H1 (cell line): ENCODE measurements around the gene SGSM1. TPM values are rescaled to one million over a fixed set of nuclear protein-coding genes. Genes with fewer than 3 reads are reported as not detected.

ENCODE experiments used
- CTCF ChIA-PET: fragments of 300-600 bp; sonication (Branson Sonifier 250); formaldehyde crosslinking; loops from one replicate; lab custom pipeline; 2021; ENCODE audit not compliant: partially characterized antibody; lab: Charles Lee
- POLR2A ChIA-PET: fragments of 300-600 bp; sonication (Branson Sonifier 250); formaldehyde crosslinking; loops from one replicate; lab custom pipeline; 2021; ENCODE audit warnings: inconsistent platforms; ENCODE audit not compliant: partially characterized antibody; lab: Charles Lee
- DNase-seq, 2 experiments: peaks; one replicate each; pipeline versions ENCODE4 v3.0.0 to v3.0.0-alpha.2; 2010 to 2022; ENCODE audit warnings: low spot score in 2 of 2, low read depth in 1 of 2, mixed read lengths in 1 of 2
- FAIRE-seq: peaks from 2 replicates; lab custom pipeline; 2011; peaks lifted over from hg19 to GRCh38; lab: Jason Lieb, UNC
- H2AFZ ChIP-seq: 2 replicates; pipeline ENCODE4 v1.8.1; 2012; ENCODE audit warnings: low read length, inconsistent platforms
- H2AK5ac ChIP-seq: 2 replicates; pipeline ENCODE4 v1.6.1; 2013; ENCODE audit warnings: low read depth, low read length
- H2BK120ac ChIP-seq: replicated peaks from 2 replicates; pipeline ENCODE3; 2013; ENCODE audit warnings: low read depth, low read length, inconsistent platforms
- H2BK12ac ChIP-seq: 2 replicates; pipeline ENCODE4 v1.6.1; 2013; ENCODE audit warnings: low read depth, low read length
- H2BK15ac ChIP-seq: 2 replicates; pipeline ENCODE4 v1.6.1; 2013; ENCODE audit warnings: low read length
- H2BK20ac ChIP-seq: 2 replicates; pipeline ENCODE4 v1.6.1; 2013; ENCODE audit warnings: low read length
- H2BK5ac ChIP-seq: 2 replicates; pipeline ENCODE4 v1.6.1; 2013; ENCODE audit warnings: low read depth, low read length
- H3K14ac ChIP-seq: 2 replicates; pipeline ENCODE4 v1.6.1; 2013; ENCODE audit warnings: inconsistent platforms; ENCODE audit not compliant: insufficient read length
- H3K18ac ChIP-seq: 2 replicates; pipeline ENCODE4 v1.6.1; 2013; ENCODE audit warnings: low read length; ENCODE audit errors: extremely low read depth
- H3K23ac ChIP-seq: 2 replicates; pipeline ENCODE4 v1.6.1; 2013; ENCODE audit warnings: inconsistent platforms; ENCODE audit not compliant: insufficient read length
- H3K23me2 ChIP-seq: 2 replicates; pipeline ENCODE4 v1.6.1; 2013; ENCODE audit warnings: low read depth, low read length
- H3K27ac ChIP-seq: 2 replicates; pipeline ENCODE4 v1.6.1; 2011; ENCODE audit warnings: low read depth, low read length, inconsistent platforms
- H3K27me3 ChIP-seq, 4 experiments: replicated peaks in 1 of 4; 1 replicate in 1 of 4; 2 replicates in 3 of 4; pipeline versions ENCODE4 v1.6.1 to v1.8.1; 2011 to 2013; ENCODE audit warnings: low read length in 3 of 4, mild to moderate bottlenecking in 3 of 4, inconsistent platforms in 2 of 4, mixed read lengths in 2 of 4, moderate library complexity in 1 of 4; ENCODE audit not compliant: control insufficient read depth in 3 of 4, insufficient read depth in 3 of 4; ENCODE audit errors: extremely low read depth in 1 of 4
- H3K36me3 ChIP-seq, 4 experiments: 2 replicates each; pipeline versions ENCODE4 v1.6.1 to v1.8.1; 2011 to 2013; ENCODE audit warnings: mild to moderate bottlenecking in 4 of 4, low read length in 3 of 4, moderate library complexity in 2 of 4, control low read depth in 1 of 4, inconsistent platforms in 1 of 4; ENCODE audit not compliant: insufficient read depth in 4 of 4, control insufficient read depth in 2 of 4
- H3K4ac ChIP-seq: replicated peaks from 2 replicates; pipeline ENCODE3; 2013; ENCODE audit warnings: low read length, low read depth, mixed read lengths, inconsistent platforms; ENCODE audit not compliant: insufficient read length
- H3K4me1 ChIP-seq, 4 experiments: replicated peaks in 1 of 4; 1 replicate in 1 of 4; 2 replicates in 3 of 4; pipeline versions ENCODE4 v1.6.1 to v1.8.1; 2011 to 2013; ENCODE audit warnings: low read length in 3 of 4, inconsistent platforms in 2 of 4, mixed read lengths in 1 of 4; ENCODE audit not compliant: insufficient read depth in 4 of 4, control insufficient read depth in 3 of 4
- H3K4me2 ChIP-seq, 2 experiments: 2 replicates each; pipeline versions ENCODE4 v1.6.1 to v1.8.1; 2011 to 2013; ENCODE audit warnings: low read depth in 2 of 2, low read length in 2 of 2, control low read depth in 1 of 2, inconsistent platforms in 1 of 2, mild to moderate bottlenecking in 1 of 2; ENCODE audit not compliant: insufficient read depth in 1 of 2
- H3K4me3 ChIP-seq, 4 experiments: fragments of 200-600, 300-600 bp in 1 of 4; sonication (generic), shearing (Covaris generic), sonication (Bioruptor Twin) in 1 of 4; 2 replicates each; pipeline versions ENCODE4 v1.5.1 to v1.8.1; 2011 to 2016; ENCODE audit warnings: low read length in 4 of 4, low read depth in 3 of 4, control low read depth in 2 of 4, inconsistent platforms in 2 of 4, mild to moderate bottlenecking in 2 of 4, mixed read lengths in 1 of 4, moderate library complexity in 1 of 4; ENCODE audit not compliant: insufficient read depth in 2 of 4; ENCODE audit errors: extremely low read depth in 1 of 4
- H3K56ac ChIP-seq: replicated peaks from 2 replicates; pipeline ENCODE3; 2013; ENCODE audit warnings: low read depth, mild to moderate bottlenecking, mixed read lengths, low read length, inconsistent platforms; ENCODE audit not compliant: insufficient read length
- H3K79me1 ChIP-seq: 2 replicates; pipeline ENCODE4 v1.6.1; 2013; ENCODE audit warnings: low read depth, low read length, control low read depth
- H3K79me2 ChIP-seq, 2 experiments: 2 replicates each; pipeline versions ENCODE4 v1.6.1 to v1.8.1; 2012 to 2013; ENCODE audit warnings: low read length in 2 of 2, mild to moderate bottlenecking in 2 of 2, inconsistent platforms in 1 of 2; ENCODE audit not compliant: insufficient read depth in 2 of 2, control insufficient read depth in 1 of 2
- H3K9ac ChIP-seq, 4 experiments: replicated peaks in 1 of 4; 1 replicate in 1 of 4; 2 replicates in 3 of 4; pipeline versions ENCODE4 v1.6.1 to v1.8.1; 2011 to 2013; ENCODE audit warnings: low read depth in 3 of 4, low read length in 3 of 4, control low read depth in 2 of 4, mild to moderate bottlenecking in 2 of 4, moderate library complexity in 2 of 4, inconsistent platforms in 1 of 4; ENCODE audit errors: extremely low read depth in 1 of 4
- H3K9me3 ChIP-seq, 2 experiments: 2 replicates each; pipeline versions ENCODE4 v1.6.1 to v1.8.1; 2012 to 2013; ENCODE audit warnings: mild to moderate bottlenecking in 2 of 2, moderate library complexity in 2 of 2, control low read depth in 1 of 2, inconsistent platforms in 1 of 2, low read depth in 1 of 2, low read length in 1 of 2, mixed read lengths in 1 of 2; ENCODE audit not compliant: insufficient read depth in 2 of 2
- H4K20me1 ChIP-seq, 2 experiments: replicated peaks in 1 of 2; 2 replicates each; pipeline versions ENCODE3 to v1.8.1; 2011 to 2013; ENCODE audit warnings: inconsistent platforms in 2 of 2, low read length in 2 of 2, mild to moderate bottlenecking in 1 of 2; ENCODE audit not compliant: insufficient read depth in 2 of 2, control insufficient read depth in 1 of 2
- H4K5ac ChIP-seq: 2 replicates; pipeline ENCODE4 v1.6.1; 2013; ENCODE audit warnings: low read length, low read depth, mixed read lengths, inconsistent platforms; ENCODE audit not compliant: insufficient read length
- H4K8ac ChIP-seq: 2 replicates; pipeline ENCODE4 v1.8.0; 2013; ENCODE audit warnings: mild to moderate bottlenecking, moderate library complexity, low read length, inconsistent platforms; ENCODE audit not compliant: insufficient read depth; ENCODE audit errors: extremely low read depth
- H4K91ac ChIP-seq: replicated peaks from 2 replicates; pipeline ENCODE3; 2013; ENCODE audit warnings: low read length, mixed read lengths, inconsistent platforms; ENCODE audit not compliant: insufficient read length
- ASH2L ChIP-seq: fragments of 200-600, 300-600 bp; sonication (generic); IDR thresholded peaks from one replicate; pipeline ENCODE4 v1.7.1; 2017; ENCODE audit warnings: low read length
- BRCA1 ChIP-seq: IDR thresholded peaks from 2 replicates; pipeline ENCODE4 v1.6.1; 2012; ENCODE audit warnings: low read depth, low read length, improper control_type of control experiment
- CBX5 ChIP-seq: fragments of 300-800, 300-1000 bp; sonication (generic); IDR thresholded peaks from 2 replicates; pipeline ENCODE4 v1.7.1; 2016; ENCODE audit warnings: antibody characterized with exemption, low read length, low read depth
- CBX8 ChIP-seq: fragments of 300-800, 300-1000 bp; sonication (generic); IDR thresholded peaks from 2 replicates; pipeline ENCODE4 v1.7.1; 2016; ENCODE audit warnings: low read depth, low read length, borderline replicate concordance
- GTF2F1 ChIP-seq: IDR thresholded peaks from 2 replicates; pipeline ENCODE4 v1.6.1; 2012; ENCODE audit warnings: low read depth, low read length, improper control_type of control experiment, borderline replicate concordance
- HDAC2 ChIP-seq, 2 experiments: fragments of 300-600 bp in 1 of 2; sonication (generic) in 1 of 2; IDR thresholded peaks; 2 replicates each; pipeline ENCODE4 v1.6.1; 2011 to 2012; ENCODE audit warnings: low read depth in 2 of 2, low read length in 2 of 2, mild to moderate bottlenecking in 2 of 2, moderate library complexity in 2 of 2, borderline replicate concordance in 1 of 2, inconsistent platforms in 1 of 2
- RBBP5 ChIP-seq: IDR thresholded peaks from 2 replicates; pipeline ENCODE4 v1.7.1; 2012; ENCODE audit warnings: low read depth, mild to moderate bottlenecking, inconsistent platforms, low read length, moderate library complexity, borderline replicate concordance
- SAP30 ChIP-seq: fragments of 300-600 bp; sonication (generic); IDR thresholded peaks from 2 replicates; pipeline ENCODE4 v1.7.1; 2012; ENCODE audit warnings: low read length, moderate library complexity, mild to moderate bottlenecking, inconsistent platforms; ENCODE audit not compliant: insufficient read depth, insufficient replicate concordance
- SIRT6 ChIP-seq: IDR thresholded peaks from one replicate; pipeline ENCODE4 v1.7.1; 2012; ENCODE audit warnings: low read length, inconsistent platforms
- WGBS, 2 experiments: shearing (Covaris generic) in 1 of 2; methylation state at CpG; one replicate each; pipeline versions ENCODE4 v1.1.6 to v1.1.7; 2013 to 2015; ENCODE audit warnings: low lambda C conversion rate in 2 of 2, mixed read lengths in 2 of 2, inconsistent platforms in 1 of 2, low coverage in 1 of 2, missing lambda C conversion rate in 1 of 2; ENCODE audit not compliant: insufficient replicate concordance in 2 of 2, insufficient coverage in 1 of 2, insufficient read length in 1 of 2; ENCODE audit errors: extremely low coverage in 1 of 2, missing lambda C conversion rate in 1 of 2; 5-methylcytosine and 5-hydroxymethylcytosine counted together
- polyA plus RNA-seq, 7 experiments: library from polyadenylated mRNA; depleted of rRNA in 3 of 7; stranded (reverse) in 5 of 7; unstranded in 2 of 7; fragments of >200 nt in 5 of 7; fragments of 200-250 nt in 2 of 7; gene quantifications; 1 replicate in 5 of 7; 2 replicates in 1 of 7; 4 replicates in 1 of 7; pipeline versions ENCODE4 v1.2.1 to v1.2.3, GENCODE V29; 2011 to 2013; ENCODE audit warnings: missing spikeins in 2 of 7, mixed read lengths in 2 of 7
- total RNA-seq: library from RNA; stranded (reverse); fragmentation: NEBNext Ultra II Directional; extraction: Animal tissue kit (Norgen Biotek cat#: 25700); gene quantifications from 2 replicates; pipeline ENCODE4 v1.2.1, GENCODE V29; 2021
- TF ChIP-seq, protein P1 (sequence below): IDR thresholded peaks from 2 replicates; pipeline ENCODE4 v1.6.1; 2011; ENCODE audit warnings: low read depth, mild to moderate bottlenecking, low read length; ENCODE audit not compliant: insufficient read depth
- TF ChIP-seq, protein P2 (sequence below): IDR thresholded peaks from 2 replicates; pipeline ENCODE4 v1.6.1; 2012; ENCODE audit warnings: inconsistent platforms

SGSM1 gene
- total and polyA plus RNA-seq, 2 of the 8 experiments (the other 6 are each of a cell fraction or from before 2014, with no cell fraction given): 2.8 to 5.2 TPM

DNA sequence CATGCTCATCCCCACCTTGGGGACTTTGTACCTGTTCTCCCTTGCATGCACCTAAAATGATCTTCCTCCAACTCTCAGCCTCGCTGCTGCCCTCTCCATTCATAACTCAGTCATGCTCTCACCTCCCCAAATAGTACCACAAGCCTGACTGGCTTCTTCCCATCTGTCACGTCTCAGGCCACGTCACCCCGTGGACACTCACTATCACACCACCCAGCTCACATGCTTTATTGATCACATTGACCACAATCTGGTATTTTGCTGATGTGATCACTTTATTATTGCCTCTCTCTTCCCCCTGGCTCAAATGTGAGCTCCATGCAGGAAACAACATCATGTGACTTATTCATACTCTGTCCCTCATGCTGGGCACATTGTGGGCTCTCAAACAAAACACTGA, 9.2 kb upstream of the SGSM1 start:
- Histone ChIP-seq H2BK20ac (no peak overlapping the region), H3K14ac (peak overlapping the region; percentile 23), H2BK5ac (no peak overlapping the region), H3K4me2 (no peak overlapping the region), H3K4me3 (no peak overlapping the region), H2AK5ac (no peak overlapping the region), H3K79me1 (no peaks in the 10 kb centered on the region), H3K9me3 (no peaks in the 10 kb centered on the region), H3K18ac (no peak overlapping the region), H4K20me1 (no peaks in the 10 kb centered on the region), H2BK12ac (no peak overlapping the region), H4K5ac (no peak overlapping the region), H3K23me2 (no peaks in the 10 kb centered on the region), H3K23ac (no peak overlapping the region), H3K36me3 (no peaks in the 10 kb centered on the region), H3K4ac (no peak overlapping the region), H3K79me2 (no peaks in the 10 kb centered on the region), H4K8ac (no peak overlapping the region), H3K56ac (no peak overlapping the region), H3K9ac (no peak overlapping the region), H3K4me1 (no peaks in the 10 kb centered on the region), H4K91ac (no peak overlapping the region), H2AFZ (no peak overlapping the region), H2BK120ac (no peak overlapping the region), H3K27me3 (no peaks in the 10 kb centered on the region), H3K27ac (no peak overlapping the region), H2BK15ac (no peak overlapping the region)
- TF ChIP-seq GTF2F1 (no peak), RBBP5 (no peak), SAP30 (no peak), CBX8 (no peak), BRCA1 (no peak), SIRT6 (no peak), CBX5 (no peak), HDAC2 (IDR thresholded peaks at IDR 0.05; ENCODE audit: borderline replicate concordance in 1 of 2, low read depth in 2 of 2, low read length in 2 of 2) (no peak), ASH2L (no peak)
- TF ChIP-seq, protein P1, sequence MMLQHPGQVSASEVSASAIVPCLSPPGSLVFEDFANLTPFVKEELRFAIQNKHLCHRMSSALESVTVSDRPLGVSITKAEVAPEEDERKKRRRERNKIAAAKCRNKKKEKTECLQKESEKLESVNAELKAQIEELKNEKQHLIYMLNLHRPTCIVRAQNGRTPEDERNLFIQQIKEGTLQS: no peak
- TF ChIP-seq, protein P2, sequence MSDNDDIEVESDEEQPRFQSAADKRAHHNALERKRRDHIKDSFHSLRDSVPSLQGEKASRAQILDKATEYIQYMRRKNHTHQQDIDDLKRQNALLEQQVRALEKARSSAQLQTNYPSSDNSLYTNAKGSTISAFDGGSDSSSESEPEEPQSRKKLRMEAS: no peak
- POLR2A ChIA-PET: no interaction called here
- CTCF ChIA-PET: interaction anchor here (1.1 kb wide), 1 partner anchor 80 kb away, joined by 3 read pairs; no protein-coding TSS in a partner anchor
- FAIRE-seq (no peak), DNase-seq (no peak)
- WGBS, 2 experiments: 77% methylated on average over 4 of the region's 4 CpGs; no CpG with 5 or more reads in 1 of the 2 experiments
